ENCODE measurements around the gene PUM1. TPM values are rescaled to one million over a fixed set of nuclear protein-coding genes. Genes with fewer than 3 reads are reported as not detected.

The PUM1 gene
- total and polyA plus RNA-seq, 12 donors, result 22.6 to 167 (median 91.5) TPM

DNA sequence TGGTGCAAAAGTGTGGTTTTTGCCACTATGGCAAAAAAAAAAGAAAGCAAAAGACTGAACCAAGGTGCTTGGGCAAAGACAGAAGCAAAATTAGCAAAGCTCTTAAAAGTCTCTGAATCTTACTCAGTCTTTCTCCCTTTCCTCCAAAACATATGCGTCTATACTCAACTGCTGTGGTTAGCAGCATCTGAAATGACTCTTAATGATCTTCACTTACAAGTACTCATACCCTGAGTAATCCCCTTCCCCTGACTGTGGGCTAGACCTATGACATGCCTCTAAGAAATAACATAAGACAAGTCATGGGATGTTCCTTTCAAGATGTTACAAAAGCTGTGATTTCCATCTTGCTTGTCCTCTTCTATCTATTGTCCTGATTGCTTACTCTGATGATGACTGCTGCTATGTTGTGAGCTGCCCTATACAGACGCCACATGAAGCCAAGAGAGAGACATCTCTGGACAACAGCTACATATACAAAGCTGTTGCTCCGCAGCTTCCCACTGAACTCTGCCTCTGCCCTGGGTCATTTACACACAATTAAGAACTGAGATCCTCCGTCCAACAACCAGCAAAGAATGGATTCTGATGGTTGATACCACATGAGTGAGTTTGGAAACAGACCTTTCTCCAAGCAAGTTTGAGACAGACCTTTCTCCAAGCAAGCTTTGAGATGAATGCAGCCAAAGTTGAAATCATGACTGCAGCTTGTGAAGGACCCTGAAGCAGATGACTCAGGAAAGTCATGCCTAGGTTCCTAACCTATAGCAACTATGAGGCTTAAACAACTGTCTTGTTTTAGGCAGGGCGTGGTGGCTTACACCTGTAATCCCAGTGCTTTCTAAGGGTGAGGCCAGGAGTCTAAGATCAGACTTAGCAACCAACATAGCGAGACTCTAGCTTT is 55.2 kb downstream of the PUM1 start:
- Histone ChIP-seq H3K4me3 (no peak overlapping the region), H3K4me1 (replicated peaks in 1 of 2) (peaks cover 0 to 47% of the 10 kb centered on the region in 2 donors), H3K36me3 (replicated peaks in 1 of 2) (peaks cover 0 to 12% of the 10 kb centered on the region in 2 donors), H3K27me3 (no peaks in the 10 kb centered on the region), H3K9me3 (replicated peaks in 1 of 3) (no peaks in the 10 kb centered on the region), H3K27ac (no peak overlapping the region)
- DNase-seq, result no peak
- 69 to 80% (median 78%) methylated on average over 6 of the region's 6 CpGs for WGBS, 4 donors
- no peak for TF ChIP-seq POLR2A (IDR thresholded peaks at IDR 0.05)
- TF ChIP-seq, protein P1, sequence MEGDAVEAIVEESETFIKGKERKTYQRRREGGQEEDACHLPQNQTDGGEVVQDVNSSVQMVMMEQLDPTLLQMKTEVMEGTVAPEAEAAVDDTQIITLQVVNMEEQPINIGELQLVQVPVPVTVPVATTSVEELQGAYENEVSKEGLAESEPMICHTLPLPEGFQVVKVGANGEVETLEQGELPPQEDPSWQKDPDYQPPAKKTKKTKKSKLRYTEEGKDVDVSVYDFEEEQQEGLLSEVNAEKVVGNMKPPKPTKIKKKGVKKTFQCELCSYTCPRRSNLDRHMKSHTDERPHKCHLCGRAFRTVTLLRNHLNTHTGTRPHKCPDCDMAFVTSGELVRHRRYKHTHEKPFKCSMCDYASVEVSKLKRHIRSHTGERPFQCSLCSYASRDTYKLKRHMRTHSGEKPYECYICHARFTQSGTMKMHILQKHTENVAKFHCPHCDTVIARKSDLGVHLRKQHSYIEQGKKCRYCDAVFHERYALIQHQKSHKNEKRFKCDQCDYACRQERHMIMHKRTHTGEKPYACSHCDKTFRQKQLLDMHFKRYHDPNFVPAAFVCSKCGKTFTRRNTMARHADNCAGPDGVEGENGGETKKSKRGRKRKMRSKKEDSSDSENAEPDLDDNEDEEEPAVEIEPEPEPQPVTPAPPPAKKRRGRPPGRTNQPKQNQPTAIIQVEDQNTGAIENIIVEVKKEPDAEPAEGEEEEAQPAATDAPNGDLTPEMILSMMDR (IDR thresholded peaks at IDR 0.05), result no peak
- intact Hi-C loops (cut with DNase I), result no loop called here

- Histone ChIP-seq H3K4me1 (replicated peaks in 1 of 2) (peaks cover 0 to 53% of the 10 kb centered on the region in 2 donors), H3K9me3 (replicated peaks in 1 of 3) (no peaks in the 10 kb centered on the region), H3K36me3 (replicated peaks in 1 of 2) (peaks cover 0 to 33% of the 10 kb centered on the region in 2 donors), H3K27ac (peak overlapping the region in 1 of 5 donors; percentile 11), H3K4me3 (no peak overlapping the region), H3K27me3 (no peaks in the 10 kb centered on the region)
- no peak for DNase-seq
- no peak for TF ChIP-seq POLR2A (IDR thresholded peaks at IDR 0.05)
- TF ChIP-seq, protein P1 (IDR thresholded peaks at IDR 0.05), result no peak
- WGBS, 4 donors, result 66 to 80% (median 69%) methylated on average over 2 of the region's 2 CpGs
- intact Hi-C loops (cut with DNase I), result no loop called here
Observed at GRCh38 chr1:31007462-31007991, 58.0 kb downstream of the PUM1 start.

- H3K4me1 ChIP-seq (replicated peaks in 1 of 2), result peaks cover 0 to 51% of the 10 kb centered on the region in 2 donors
- no peaks in the 10 kb centered on the region for H3K9me3 ChIP-seq (replicated peaks in 1 of 3)
- H3K4me3 ChIP-seq, result no peak overlapping the region
- TF ChIP-seq, protein P1 (IDR thresholded peaks at IDR 0.05), result no peak
- no peak for TF ChIP-seq POLR2A (IDR thresholded peaks at IDR 0.05)
- no peak overlapping the region for H3K27ac ChIP-seq
- no peak for DNase-seq
- intact Hi-C loops (cut with DNase I), result no loop called here
- H3K36me3 ChIP-seq (replicated peaks in 1 of 2), result peaks cover 0 to 36% of the 10 kb centered on the region in 2 donors
- WGBS, 4 donors, result 71 to 86% (median 81%) methylated on average over 2 of the region's 2 CpGs
- H3K27me3 ChIP-seq, result no peaks in the 10 kb centered on the region
Observed at GRCh38 chr1:31006747-31007146, 58.8 kb downstream of the PUM1 start.

DNA sequence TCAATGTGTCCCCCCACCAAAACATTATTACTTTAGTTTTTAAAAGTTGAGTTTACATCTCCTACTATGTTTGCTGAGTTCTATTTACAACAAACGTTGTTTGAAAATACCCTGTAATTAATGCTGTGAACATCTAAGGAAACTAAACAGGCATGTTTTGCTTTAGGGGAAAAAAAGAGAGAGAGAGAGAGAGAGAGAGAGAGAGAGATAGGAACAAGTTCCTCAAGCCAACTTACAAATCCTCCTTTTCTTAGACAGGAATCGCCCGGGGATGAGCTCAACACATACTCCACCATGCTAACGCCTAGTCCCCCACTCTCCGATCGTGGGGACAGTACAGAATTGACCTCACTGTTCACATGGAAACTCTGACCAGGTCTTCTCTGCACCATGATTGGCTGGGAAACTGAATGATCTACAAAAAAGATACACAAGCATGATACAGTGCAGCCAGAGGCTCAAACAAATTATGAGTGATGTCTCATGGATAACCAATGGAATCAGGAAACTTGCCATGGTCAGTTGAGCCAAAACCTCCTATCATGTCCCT is 59.8 kb downstream of the PUM1 start:
- 80 to 90% (median 89%) methylated on average over 6 of the region's 6 CpGs for WGBS, 4 donors
- no peak for DNase-seq
- peaks cover 0 to 49% of the 10 kb centered on the region in 2 donors for H3K4me1 ChIP-seq (replicated peaks in 1 of 2)
- no peak overlapping the region for H3K27ac ChIP-seq
- H3K4me3 ChIP-seq, result no peak overlapping the region
- intact Hi-C loops (cut with DNase I), result no loop called here
- H3K36me3 ChIP-seq (replicated peaks in 1 of 2), result peaks cover 0 to 36% of the 10 kb centered on the region in 2 donors
- no peak for TF ChIP-seq POLR2A (IDR thresholded peaks at IDR 0.05)
- TF ChIP-seq, protein P1 (IDR thresholded peaks at IDR 0.05), result no peak
- H3K27me3 ChIP-seq, result no peaks in the 10 kb centered on the region
- no peaks in the 10 kb centered on the region for H3K9me3 ChIP-seq (replicated peaks in 1 of 3)

Measured in adrenal gland (tissue), 12 donors.